ENCODE data around the gene RHOBTB1. TPM values are rescaled to one million over a fixed set of nuclear protein-coding genes. Genes with fewer than 3 reads are reported as not detected.
A peak's percentile ranks its signal among the peaks of the same experiment; 100 is the strongest.
"Not testable (repeated sequence)": the region's sequence is repeated elsewhere in the genome, so short reads cannot be mapped to it uniquely, and the experiment has no call there.

The RHOBTB1 gene
- total RNA-seq, 4 donors from 2014 or later = 15.5 to 44.0 (median 25.3) TPM

DNA sequence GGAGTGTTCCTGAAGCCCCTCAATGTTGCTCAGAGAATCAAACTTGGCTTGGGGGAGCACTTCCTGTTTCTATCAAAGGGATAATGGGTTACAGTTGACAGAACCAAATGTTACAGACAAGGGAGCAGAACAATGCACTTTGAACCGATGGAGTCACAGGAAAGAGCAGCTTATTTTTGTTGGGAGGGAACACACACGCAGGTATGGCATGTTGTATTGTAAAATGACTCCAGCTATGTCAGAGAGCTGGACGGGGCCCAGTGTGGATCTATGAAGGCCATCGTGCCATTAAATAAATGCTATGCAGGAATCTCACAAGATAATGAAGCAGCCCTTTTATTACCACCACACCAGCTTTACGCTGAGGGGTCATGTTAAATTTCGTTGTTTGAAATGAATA is 35.1 kb downstream of the RHOBTB1 start:
- H3K4me3 ChIP-seq = no peak overlapping the region
- no peaks in the 10 kb centered on the region for H3K9me3 ChIP-seq
- WGBS, 2 donors (ENCODE audit: low coverage in 1 of 2) = 52 to 61% methylated on average over 6 of the region's 6 CpGs
- peaks cover 24 to 93% (median 27%) of the 10 kb centered on the region in 3 donors for H3K4me1 ChIP-seq
- TF ChIP-seq POLR2AphosphoS5 (IDR thresholded peaks at IDR 0.05) = no peak
- no peak for TF ChIP-seq EP300 (IDR thresholded peaks at IDR 0.05)
- TF ChIP-seq, protein P1, sequence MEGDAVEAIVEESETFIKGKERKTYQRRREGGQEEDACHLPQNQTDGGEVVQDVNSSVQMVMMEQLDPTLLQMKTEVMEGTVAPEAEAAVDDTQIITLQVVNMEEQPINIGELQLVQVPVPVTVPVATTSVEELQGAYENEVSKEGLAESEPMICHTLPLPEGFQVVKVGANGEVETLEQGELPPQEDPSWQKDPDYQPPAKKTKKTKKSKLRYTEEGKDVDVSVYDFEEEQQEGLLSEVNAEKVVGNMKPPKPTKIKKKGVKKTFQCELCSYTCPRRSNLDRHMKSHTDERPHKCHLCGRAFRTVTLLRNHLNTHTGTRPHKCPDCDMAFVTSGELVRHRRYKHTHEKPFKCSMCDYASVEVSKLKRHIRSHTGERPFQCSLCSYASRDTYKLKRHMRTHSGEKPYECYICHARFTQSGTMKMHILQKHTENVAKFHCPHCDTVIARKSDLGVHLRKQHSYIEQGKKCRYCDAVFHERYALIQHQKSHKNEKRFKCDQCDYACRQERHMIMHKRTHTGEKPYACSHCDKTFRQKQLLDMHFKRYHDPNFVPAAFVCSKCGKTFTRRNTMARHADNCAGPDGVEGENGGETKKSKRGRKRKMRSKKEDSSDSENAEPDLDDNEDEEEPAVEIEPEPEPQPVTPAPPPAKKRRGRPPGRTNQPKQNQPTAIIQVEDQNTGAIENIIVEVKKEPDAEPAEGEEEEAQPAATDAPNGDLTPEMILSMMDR (IDR thresholded peaks at IDR 0.05) = no peak
- no peak for TF ChIP-seq POLR2A (IDR thresholded peaks at IDR 0.05)
- H3K36me3 ChIP-seq = no peaks in the 10 kb centered on the region
- peak overlapping the region in 3 of 4 donors; percentile 38 to 76 (median 63) for H3K27ac ChIP-seq
- ATAC-seq = no peak
- no peaks in the 10 kb centered on the region for H3K27me3 ChIP-seq

DNA sequence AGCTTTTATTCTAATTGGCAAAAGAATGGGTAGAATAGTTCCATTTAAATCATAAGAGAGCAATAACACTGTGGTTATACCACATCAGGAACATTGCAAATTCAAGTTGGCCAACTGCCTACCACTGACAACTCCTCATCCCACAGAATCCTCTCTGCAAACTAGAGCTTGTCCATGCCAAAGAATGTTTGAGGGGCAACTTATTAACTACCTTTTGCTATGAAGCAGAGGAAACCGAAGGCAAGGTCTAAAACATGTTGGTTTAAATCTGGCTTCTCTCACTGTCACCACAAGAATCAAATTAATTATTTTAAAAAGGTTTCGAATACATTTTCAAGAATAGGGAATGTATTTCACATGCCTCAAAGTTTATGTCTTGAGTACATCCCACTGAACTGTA is 36.0 kb downstream of the RHOBTB1 start:
- no peaks in the 10 kb centered on the region for H3K27me3 ChIP-seq
- no peaks in the 10 kb centered on the region for H3K36me3 ChIP-seq
- no peak for TF ChIP-seq POLR2A (IDR thresholded peaks at IDR 0.05)
- TF ChIP-seq EP300 (IDR thresholded peaks at IDR 0.05) = no peak
- TF ChIP-seq, protein P1 (IDR thresholded peaks at IDR 0.05) = no peak
- TF ChIP-seq POLR2AphosphoS5 (IDR thresholded peaks at IDR 0.05) = no peak
- H3K27ac ChIP-seq = peak overlapping the region; percentile 32 to 76 (median 59)
- no peak overlapping the region for H3K4me3 ChIP-seq
- WGBS, 2 donors (ENCODE audit: low coverage in 1 of 2) = 24 to 45% methylated on average over 2 of the region's 2 CpGs
- H3K9me3 ChIP-seq = no peaks in the 10 kb centered on the region
- peaks cover 19 to 84% (median 23%) of the 10 kb centered on the region in 3 donors for H3K4me1 ChIP-seq
- ATAC-seq = no peak

DNA sequence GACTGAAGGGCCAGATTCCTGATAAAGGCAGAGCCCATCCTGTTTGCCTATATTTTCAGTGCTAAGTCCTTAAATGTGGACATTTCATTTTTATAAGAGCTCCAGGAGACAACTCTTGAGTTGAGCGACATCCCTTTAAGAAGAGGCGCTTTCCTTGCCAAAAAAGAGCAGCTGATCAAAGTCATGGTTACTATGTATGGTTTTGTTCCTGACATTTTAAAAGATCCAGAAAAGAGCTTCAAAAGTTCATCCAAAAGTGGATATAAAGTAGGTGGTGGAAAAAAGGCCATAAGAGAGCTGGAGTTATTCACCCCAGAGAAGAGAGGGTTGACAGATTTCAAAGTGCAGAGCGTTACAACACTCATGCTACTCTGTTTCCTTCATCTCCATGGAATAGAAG is 36.7 kb downstream of the RHOBTB1 start:
- H3K27ac ChIP-seq = peak overlapping the region; percentile 32 to 76 (median 62)
- H3K36me3 ChIP-seq = no peaks in the 10 kb centered on the region
- no peaks in the 10 kb centered on the region for H3K9me3 ChIP-seq
- no peaks in the 10 kb centered on the region for H3K27me3 ChIP-seq
- peaks cover 12 to 82% (median 15%) of the 10 kb centered on the region in 3 donors for H3K4me1 ChIP-seq
- TF ChIP-seq POLR2A (IDR thresholded peaks at IDR 0.05) = no peak
- TF ChIP-seq, protein P1 (IDR thresholded peaks at IDR 0.05) = no peak
- TF ChIP-seq POLR2AphosphoS5 (IDR thresholded peaks at IDR 0.05) = no peak
- TF ChIP-seq EP300 (IDR thresholded peaks at IDR 0.05) = no peak
- H3K4me3 ChIP-seq = no peak overlapping the region
- no peak for ATAC-seq
- 67 to 100% methylated on average over 1 to 3 of the region's 3 CpGs for WGBS, 2 donors (ENCODE audit: low coverage in 1 of 2)

DNA sequence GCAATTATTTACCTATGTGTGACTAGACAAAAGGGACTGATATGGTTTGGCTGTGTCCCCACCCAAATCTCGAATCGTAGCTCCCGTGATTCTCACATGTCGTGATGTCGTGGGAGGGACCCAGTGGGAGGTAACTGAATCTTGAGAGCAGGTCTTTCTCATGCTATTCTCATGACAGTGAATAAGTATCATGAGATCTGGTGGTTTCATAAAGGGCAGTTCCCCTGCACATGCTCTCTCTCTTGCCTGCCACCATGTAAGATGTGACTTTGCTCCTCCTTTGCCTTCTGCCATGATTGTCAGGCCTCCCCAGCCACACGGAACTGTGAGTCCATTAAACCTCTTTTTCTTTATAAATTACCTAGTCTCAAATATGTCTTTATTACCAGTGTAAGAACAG is 37.2 kb downstream of the RHOBTB1 start:
- Histone ChIP-seq H3K4me1 (peaks cover 12 to 81% (median 14%) of the 10 kb centered on the region in 3 donors), H3K27ac (peak overlapping the region; percentile 3 to 76 (median 62))
- not testable (repeated sequence) for H3K4me3 ChIP-seq, H3K9me3 ChIP-seq, H3K36me3 ChIP-seq, H3K27me3 ChIP-seq, ATAC-seq
- WGBS, 2 donors (ENCODE audit: low coverage in 1 of 2) = 88 to 100% methylated on average over 6 of the region's 6 CpGs

DNA sequence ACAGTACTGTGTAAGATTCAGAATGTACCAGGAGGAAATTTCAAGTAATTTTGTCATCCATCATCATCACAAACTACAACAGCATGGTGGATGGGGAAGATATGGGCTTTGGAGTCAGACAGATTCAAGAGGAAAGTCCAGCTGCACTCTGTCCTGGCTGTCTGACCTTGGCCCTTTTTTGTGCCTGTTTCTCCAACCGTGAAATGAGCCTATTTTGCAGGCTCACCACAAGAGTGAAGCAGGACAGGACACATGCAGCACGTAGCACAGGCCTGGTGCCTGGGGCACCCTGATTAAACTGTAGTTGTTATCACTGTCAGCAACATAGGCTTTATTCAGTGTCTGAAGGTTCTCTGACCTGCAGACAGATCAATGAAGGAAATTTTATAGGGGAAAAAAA is 37.6 kb downstream of the RHOBTB1 start:
- 39 to 83% methylated on average over 2 of the region's 2 CpGs for WGBS, 2 donors (ENCODE audit: low coverage in 1 of 2)
- H3K27me3 ChIP-seq = no peaks in the 10 kb centered on the region
- H3K36me3 ChIP-seq = peaks cover 0 to 4% of the 10 kb centered on the region in 2 donors
- TF ChIP-seq, protein P1 (IDR thresholded peaks at IDR 0.05) = no peak
- TF ChIP-seq EP300 (IDR thresholded peaks at IDR 0.05) = no peak
- no peak for TF ChIP-seq POLR2A (IDR thresholded peaks at IDR 0.05)
- no peak for TF ChIP-seq POLR2AphosphoS5 (IDR thresholded peaks at IDR 0.05)
- no peaks in the 10 kb centered on the region for H3K9me3 ChIP-seq
- H3K27ac ChIP-seq = peak overlapping the region; percentile 3 to 76 (median 62)
- ATAC-seq = no peak
- no peak overlapping the region for H3K4me3 ChIP-seq
- peaks cover 12 to 81% (median 14%) of the 10 kb centered on the region in 3 donors for H3K4me1 ChIP-seq
